ENCODE data around the gene MYB.
"Not testable (repeated sequence)": the region's sequence is repeated elsewhere in the genome, so short reads cannot be mapped to it uniquely, and the experiment has no call there.

Gene MYB

GRCh38 chr6:135180542-135181332, at the start of gene MYB:
MYB (plus strand) TSS chr6:135181308; CDS start chr6:135181514, 206 bp downstream.
- DNase-seq, result no peak

- DNase-seq, result no peak
These were observed 48.3 kb upstream of the MYB start for GRCh38 chr6:135132776-135133175.

GRCh38 chr6:135135835-135136234, 45.3 kb upstream of the MYB start:
- no peak for DNase-seq

- no peak for DNase-seq
These were observed 43.3 kb upstream of the MYB start for GRCh38 chr6:135137826-135138225.

GRCh38 chr6:135141182-135141581, 39.9 kb upstream of the MYB start:
- no peak for DNase-seq

GRCh38 chr6:135141728-135142127, 39.4 kb upstream of the MYB start:
- DNase-seq, result no peak

GRCh38 chr6:135142232-135142631, 38.9 kb upstream of the MYB start:
- DNase-seq, result not testable (repeated sequence)

GRCh38 chr6:135144673-135145062, 36.4 kb upstream of the MYB start:
- no peak for DNase-seq

GRCh38 chr6:135145063-135145800, 35.9 kb upstream of the MYB start:
- DNase-seq, result no peak

GRCh38 chr6:135146162-135146934, 34.8 kb upstream of the MYB start:
- no peak for DNase-seq

- no peak for DNase-seq
These were observed 33.2 kb upstream of the MYB start for GRCh38 chr6:135147637-135148592.

- no peak for DNase-seq
These were observed 32.2 kb upstream of the MYB start for GRCh38 chr6:135148889-135149288.

GRCh38 chr6:135149376-135149775, 31.7 kb upstream of the MYB start:
- DNase-seq, result no peak

GRCh38 chr6:135150481-135150880, 30.6 kb upstream of the MYB start:
- not testable (repeated sequence) for DNase-seq

GRCh38 chr6:135154125-135154524, 27.0 kb upstream of the MYB start:
- not testable (repeated sequence) for DNase-seq

- DNase-seq, result no peak
These were observed 22.7 kb upstream of the MYB start for GRCh38 chr6:135158397-135158796.

GRCh38 chr6:135159531-135159930, 21.6 kb upstream of the MYB start:
- no peak for DNase-seq

- no peak for DNase-seq
These were observed 19.4 kb upstream of the MYB start for GRCh38 chr6:135161411-135162395.

- no peak for DNase-seq
These were observed 18.2 kb upstream of the MYB start for GRCh38 chr6:135162678-135163439.

GRCh38 chr6:135163440-135163738, 17.7 kb upstream of the MYB start:
- no peak for DNase-seq
